K562 (cell line): Measurements from ENCODE around the gene TMEM138.

Source experiments
- CEBPZ ChIP-seq: fragments of 150-350 bp; IDR thresholded peaks from 2 replicates; pipeline ENCODE4 v1.6.1; 2014; ENCODE audit warnings: low read depth, mild to moderate bottlenecking, low read length, borderline replicate concordance
- CHCHD3 ChIP-seq: fragments of 250-450 bp; sonication (Bioruptor Pico); IDR thresholded peaks from 2 replicates; pipeline ENCODE4 v2.1.2; 2022; ENCODE audit warnings: mild to moderate bottlenecking
- MTF1 ChIP-seq: fragments of 250-450 bp; sonication (Bioruptor Pico); IDR thresholded peaks from 2 replicates; pipeline ENCODE4 v1.9.0; 2021; ENCODE audit warnings: moderate library complexity, mild to moderate bottlenecking, inconsistent platforms, borderline replicate concordance
- PHF8 ChIP-seq: fragments of 200-600 bp; sonication (generic); IDR thresholded peaks from 2 replicates; pipeline ENCODE4 v1.6.1; 2012; ENCODE audit warnings: mixed run types, mild to moderate bottlenecking, inconsistent platforms, low read length, moderate library complexity, borderline replicate concordance
- POLR2A ChIP-seq: fragments of 450-650 bp; conservative IDR thresholded peaks from 2 replicates; pipeline ENCODE4 v1.6.1; 2016
- POLR2AphosphoS5 ChIP-seq: IDR thresholded peaks from 2 replicates; pipeline ENCODE4 v1.6.1; 2011; ENCODE audit warnings: mild to moderate bottlenecking, low read depth, low read length, moderate library complexity; ENCODE audit not compliant: control insufficient read depth, insufficient read depth
- ZZZ3 ChIP-seq: fragments of 450-650 bp; IDR thresholded peaks from 2 replicates; pipeline ENCODE4 v1.6.1; 2016; ENCODE audit warnings: antibody characterized with exemption, mild to moderate bottlenecking, moderate library complexity

- TF ChIP-seq PHF8 (peak; percentile 95), POLR2AphosphoS5 (peak; percentile 83), ZZZ3 (peak; percentile 89; the same call in 1 of the 2 replicates), CHCHD3 (CRISPR knock-in tag) (no peak), MTF1 (CRISPR knock-in tag) (no peak), POLR2A (peak; percentile 92), CEBPZ (no peak)
These were observed 29.2 kb upstream of the TMEM138 start, which contains the start of the genes DDB1 and TKFC for GRCh38 chr11:61332797-61333549.
